ENCODE results near the gene CIDEB. TPM values are rescaled to one million over a fixed set of nuclear protein-coding genes. Genes with fewer than 3 reads are reported as not detected.
A peak's percentile ranks its signal among the peaks of the same experiment; 100 is the strongest.

The CIDEB gene
- total and polyA plus RNA-seq, 10 of the 15 experiments (the other 5 are each of a cell fraction or from before 2014, with no cell fraction given): 0.34 to 6.3 (median 3.2) TPM

GRCh38 chr14:24279301-24280186 lies 28.2 kb downstream of the CIDEB start (continued):
- TF ChIP-seq BMI1 (IDR thresholded peaks at IDR 0.05; ENCODE audit: borderline replicate concordance) (no peak), YY1 (IDR thresholded peaks at IDR 0.05; ENCODE audit: low read depth, low read length) (no peak), IKZF1 (conservative IDR thresholded peaks at IDR 0.05) (peak; percentile 53), RELA (IDR thresholded peaks at IDR 0.05; ENCODE audit: borderline replicate concordance, partially characterized antibody) (peak; percentile 14), RFX5 (IDR thresholded peaks at IDR 0.05; ENCODE audit: low read depth, low read length) (0 out of 2 replicates have a peak, but pooled peaks have one; percentile 27), MEF2A (IDR thresholded peaks at IDR 0.05; ENCODE audit: insufficient read depth, low read depth, low read length) (no peak), HCFC1 (IDR thresholded peaks at IDR 0.05; ENCODE audit: low read length) (no peak), NRF1 (conservative IDR thresholded peaks at IDR 0.05; ENCODE audit: low read depth, low read length) (no peak), YBX1 (IDR thresholded peaks at IDR 0.05) (no peak), CBX5 (IDR thresholded peaks at IDR 0.05; ENCODE audit: low read depth) (no peak), NR2F1 (conservative IDR thresholded peaks at IDR 0.05) (no peak), SRF (IDR thresholded peaks at IDR 0.05; ENCODE audit: low read depth in 2 of 2, low read length in 2 of 2) (no peak), HDGF (IDR thresholded peaks at IDR 0.05) (no peak), SREBF2 (IDR thresholded peaks at IDR 0.05; ENCODE audit: low read length) (no peak), RCOR1 (conservative IDR thresholded peaks at IDR 0.05; ENCODE audit: low read depth, low read length) (no peak), TCF7 (IDR thresholded peaks at IDR 0.05; ENCODE audit: borderline replicate concordance) (no peak), USF1 (IDR thresholded peaks at IDR 0.05; ENCODE audit: borderline replicate concordance, extremely low read length, insufficient read depth, low read depth, low read length) (no peak), CBFB (IDR thresholded peaks at IDR 0.05; ENCODE audit: low read depth) (no peak), SIN3A (IDR thresholded peaks at IDR 0.05; ENCODE audit: low read depth, low read length) (no peak), CREB1 (IDR thresholded peaks at IDR 0.05; ENCODE audit: low read depth) (no peak), CHD4 (IDR thresholded peaks at IDR 0.05) (no peak), BRCA1 (IDR thresholded peaks at IDR 0.05; ENCODE audit: low read depth, low read length) (no peak), MEF2B (IDR thresholded peaks at IDR 0.05; ENCODE audit: partially characterized antibody, poor library complexity, severe bottlenecking) (peak; percentile 80), EGR1 (IDR thresholded peaks at IDR 0.05; ENCODE audit: borderline replicate concordance in 1 of 2, low read depth in 2 of 2, low read length in 2 of 2) (no peak), ZNF592 (IDR thresholded peaks at IDR 0.05) (no peak), ZSCAN29 (IDR thresholded peaks at IDR 0.05) (no peak)
